Panc1 (cell line): Measurements from ENCODE around the gene SSH2. TPM values are rescaled to one million over a fixed set of nuclear protein-coding genes. Genes with fewer than 3 reads are reported as not detected.
"Not testable (repeated sequence)": the region's sequence is repeated elsewhere in the genome, so short reads cannot be mapped to it uniquely, and the experiment has no call there.

Experiments
- ATAC-seq: fragments of 200-7000 bp; cut with Tn5 transposase; 2 replicates; pipeline ENCODE4 v1.9.1; 2020; ENCODE audit warnings: mild to moderate bottlenecking, moderate library complexity
- BruUV-seq: library from RNA; stranded (reverse); fragments of 400-500 nt; replicated peaks from 2 replicates; lab custom pipeline; 2021; lab: Mats Ljungman, UMichigan
- CTCF ChIA-PET: fragments of 300-600 bp; sonication (Branson Sonifier 250); formaldehyde crosslinking; loops from one replicate; lab custom pipeline; 2022; ENCODE audit warnings: antibody characterized with exemption; lab: Charles Lee
- POLR2A ChIA-PET: fragments of 300-600 bp; sonication (Branson Sonifier 250); formaldehyde crosslinking; loops from one replicate; lab custom pipeline; 2022; ENCODE audit warnings: antibody characterized with exemption; lab: Charles Lee
- DNase-seq: peaks from one replicate; pipeline ENCODE4 v3.0.0-alpha.2; 2010; ENCODE audit warnings: low read depth, low spot score
- H3K27ac ChIP-seq: 2 replicates; pipeline ENCODE4 v1.5.1; 2011; ENCODE audit warnings: mild to moderate bottlenecking, low read length, inconsistent platforms
- H3K27me3 ChIP-seq: fragments of 200-500 bp; sonication (Bioruptor generic); 2 replicates; pipeline ENCODE4 v1.6.0; 2014; ENCODE audit warnings: low read length, inconsistent platforms; ENCODE audit not compliant: control insufficient read depth, insufficient read depth
- H3K36me3 ChIP-seq: fragments of 200-500 bp; sonication (Bioruptor generic); 2 replicates; pipeline ENCODE4 v1.5.1; 2014; ENCODE audit warnings: inconsistent platforms, mild to moderate bottlenecking, low read length, moderate library complexity; ENCODE audit not compliant: control insufficient read depth, insufficient read depth
- H3K4me1 ChIP-seq: 2 replicates; pipeline ENCODE4 v1.5.1; 2011; ENCODE audit warnings: inconsistent platforms, mild to moderate bottlenecking, low read length, moderate library complexity; ENCODE audit not compliant: control insufficient read depth, insufficient read depth
- H3K4me3 ChIP-seq, 2 experiments: 2 replicates each; pipeline ENCODE4 v1.5.1; 2011 to 2012; ENCODE audit warnings: low read depth in 2 of 2, low read length in 2 of 2, mild to moderate bottlenecking in 2 of 2, inconsistent platforms in 1 of 2, moderate library complexity in 1 of 2
- H3K9me3 ChIP-seq: fragments of 200-500 bp; sonication (Bioruptor generic); 2 replicates; pipeline ENCODE4 v1.5.1; 2014; ENCODE audit warnings: low read depth, mild to moderate bottlenecking, inconsistent platforms, low read length, moderate library complexity; ENCODE audit not compliant: control insufficient read depth, insufficient read depth
- CTCF ChIP-seq: fragments of 450-650 bp; IDR thresholded peaks from 2 replicates; pipeline ENCODE4 v1.5.1; 2017; ENCODE audit warnings: mild to moderate bottlenecking
- POLR2AphosphoS5 ChIP-seq: IDR thresholded peaks from 2 replicates; pipeline ENCODE4 v1.6.1; 2012; ENCODE audit warnings: mild to moderate bottlenecking, low read depth, low read length, moderate library complexity
- SIN3A ChIP-seq: IDR thresholded peaks from 2 replicates; pipeline ENCODE4 v1.6.1; 2012; ENCODE audit warnings: low read depth, mild to moderate bottlenecking, low read length, moderate library complexity, borderline replicate concordance; ENCODE audit not compliant: insufficient read depth
- TCF7L2 ChIP-seq: IDR thresholded peaks from 2 replicates; pipeline ENCODE4 v1.6.1; 2011; ENCODE audit warnings: mild to moderate bottlenecking, low read depth, low read length, inconsistent platforms
- in situ Hi-C: cut with HindIII; loops from 2 replicates; pipeline ENCODE4 v1.10.0; 2016; ENCODE audit warnings: low sequenced_read_pairs, low pct_unique_long_range_greater_than_20kb
- intact Hi-C: fragments of 100-400 bp; cut with micrococcal nuclease; formaldehyde crosslinking; loops from one replicate; pipeline ENCODE4 v1.10.0; 2022; ENCODE audit not compliant: unreplicated experiment
- total RNA-seq: library from RNA; stranded (reverse); gene quantifications from one replicate; pipeline ENCODE4 v1.2.1, GENCODE V29; 2021; ENCODE audit not compliant: unreplicated experiment
- TF ChIP-seq, protein P1 (sequence below), 2 experiments: IDR thresholded peaks; 2 replicates each; pipeline ENCODE4 v1.6.1; 2011 to 2012; ENCODE audit warnings: low read depth in 2 of 2, control low read depth in 1 of 2, low read length in 1 of 2, mild to moderate bottlenecking in 1 of 2, moderate library complexity in 1 of 2; ENCODE audit not compliant: insufficient read depth in 1 of 2

SSH2 gene
- total RNA-seq, 1 experiment from 2014 or later, result 30.6 TPM

- H3K27me3 ChIP-seq, result no peaks in the 10 kb centered on the region
- no peaks in the 10 kb centered on the region for H3K36me3 ChIP-seq
- ChIA-PET CTCF (interaction anchor here (0.6 kb wide), 1 partner anchor 121 kb away, joined by 3 read pairs; no protein-coding TSS in a partner anchor), POLR2A (interaction anchor here (0.6 to 0.7 kb wide), 2 partner anchors 40 to 50 kb away, joined by 3 to 5 read pairs; partner anchors contain the start of gene SSH2)
- no peak for DNase-seq
- TF ChIP-seq CTCF (no peak), TCF7L2 (no peak), POLR2AphosphoS5 (no peak), SIN3A (no peak)
- TF ChIP-seq, protein P1, sequence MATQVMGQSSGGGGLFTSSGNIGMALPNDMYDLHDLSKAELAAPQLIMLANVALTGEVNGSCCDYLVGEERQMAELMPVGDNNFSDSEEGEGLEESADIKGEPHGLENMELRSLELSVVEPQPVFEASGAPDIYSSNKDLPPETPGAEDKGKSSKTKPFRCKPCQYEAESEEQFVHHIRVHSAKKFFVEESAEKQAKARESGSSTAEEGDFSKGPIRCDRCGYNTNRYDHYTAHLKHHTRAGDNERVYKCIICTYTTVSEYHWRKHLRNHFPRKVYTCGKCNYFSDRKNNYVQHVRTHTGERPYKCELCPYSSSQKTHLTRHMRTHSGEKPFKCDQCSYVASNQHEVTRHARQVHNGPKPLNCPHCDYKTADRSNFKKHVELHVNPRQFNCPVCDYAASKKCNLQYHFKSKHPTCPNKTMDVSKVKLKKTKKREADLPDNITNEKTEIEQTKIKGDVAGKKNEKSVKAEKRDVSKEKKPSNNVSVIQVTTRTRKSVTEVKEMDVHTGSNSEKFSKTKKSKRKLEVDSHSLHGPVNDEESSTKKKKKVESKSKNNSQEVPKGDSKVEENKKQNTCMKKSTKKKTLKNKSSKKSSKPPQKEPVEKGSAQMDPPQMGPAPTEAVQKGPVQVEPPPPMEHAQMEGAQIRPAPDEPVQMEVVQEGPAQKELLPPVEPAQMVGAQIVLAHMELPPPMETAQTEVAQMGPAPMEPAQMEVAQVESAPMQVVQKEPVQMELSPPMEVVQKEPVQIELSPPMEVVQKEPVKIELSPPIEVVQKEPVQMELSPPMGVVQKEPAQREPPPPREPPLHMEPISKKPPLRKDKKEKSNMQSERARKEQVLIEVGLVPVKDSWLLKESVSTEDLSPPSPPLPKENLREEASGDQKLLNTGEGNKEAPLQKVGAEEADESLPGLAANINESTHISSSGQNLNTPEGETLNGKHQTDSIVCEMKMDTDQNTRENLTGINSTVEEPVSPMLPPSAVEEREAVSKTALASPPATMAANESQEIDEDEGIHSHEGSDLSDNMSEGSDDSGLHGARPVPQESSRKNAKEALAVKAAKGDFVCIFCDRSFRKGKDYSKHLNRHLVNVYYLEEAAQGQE (IDR thresholded peaks at IDR 0.05; ENCODE audit: insufficient read depth in 1 of 2, low read depth in 2 of 2, low read length in 1 of 2), result no peak
- ATAC-seq, result no peak
- H3K27ac ChIP-seq, result no peak overlapping the region
- H3K9me3 ChIP-seq, result no peaks in the 10 kb centered on the region
- no TSS peak for BruUV-seq
- H3K4me1 ChIP-seq, result no peaks in the 10 kb centered on the region
- H3K4me3 ChIP-seq, result no peak overlapping the region
- in situ Hi-C loops, result no loop called here
- intact Hi-C loops, result no loop called here
Measured at GRCh38 chr17:29880031-29880430, 50.0 kb downstream of the SSH2 start.

GRCh38 chr17:29874931-29875596 lies 55.0 kb downstream of the SSH2 start:
- TSS peak; percentile 41 for BruUV-seq
- TF ChIP-seq, protein P1 (IDR thresholded peaks at IDR 0.05; ENCODE audit: insufficient read depth in 1 of 2, low read depth in 2 of 2, low read length in 1 of 2), result no peak
- Histone ChIP-seq H3K36me3 (no peaks in the 10 kb centered on the region), H3K27ac (no peak overlapping the region), H3K4me3 (no peak overlapping the region), H3K4me1 (no peaks in the 10 kb centered on the region; the same call in 1 of the 2 replicates), H3K9me3 (no peaks in the 10 kb centered on the region), H3K27me3 (no peaks in the 10 kb centered on the region)
- intact Hi-C loops (no loop called here), in situ Hi-C loops (no loop called here)
- DNase-seq (no peak), ATAC-seq (no peak)
- CTCF ChIA-PET, result no interaction called here
- POLR2A ChIA-PET, result no interaction called here

GRCh38 chr17:29874358-29874757 lies 55.7 kb downstream of the SSH2 start:
- POLR2A ChIA-PET, BruUV-seq: not testable (repeated sequence)

More at GRCh38 chr17:29874358-29874757, 55.7 kb downstream of the SSH2 start:
- DNase-seq, H3K4me1 ChIP-seq, ATAC-seq, H3K27ac ChIP-seq, intact Hi-C loops, H3K27me3 ChIP-seq, H3K4me3 ChIP-seq, in situ Hi-C loops, H3K9me3 ChIP-seq, H3K36me3 ChIP-seq, CTCF ChIA-PET: not testable (repeated sequence)
